Loucy (cell line): Measurements from ENCODE around the gene CAMTA1.

Source experiments
- H2AFZ ChIP-seq: fragments of 200-600 bp; sonication (generic); 2 replicates; pipeline ENCODE4 v1.6.0; 2016; ENCODE audit warnings: antibody characterized with exemption, mild to moderate bottlenecking, low read length, moderate library complexity
- H3F3A ChIP-seq: fragments of 200-600 bp; 2 replicates; pipeline ENCODE4 v1.6.0; 2016; ENCODE audit warnings: antibody characterized with exemption, low read depth, mild to moderate bottlenecking
- H3K27me3 ChIP-seq: fragments of 200-600 bp; sonication (generic); 2 replicates; pipeline ENCODE4 v1.6.1; 2014; ENCODE audit warnings: low read length, mild to moderate bottlenecking; ENCODE audit not compliant: insufficient read depth, poor library complexity, severe bottlenecking
- H3K36me3 ChIP-seq: fragments of 200-600 bp; sonication (generic); 2 replicates; pipeline ENCODE4 v1.6.1; 2016; ENCODE audit warnings: low read length; ENCODE audit not compliant: insufficient read depth
- H3K4me1 ChIP-seq: fragments of 200-600 bp; sonication (generic); 2 replicates; pipeline ENCODE4 v1.5.1; 2014; ENCODE audit warnings: low read length, mild to moderate bottlenecking; ENCODE audit not compliant: insufficient read depth, poor library complexity, severe bottlenecking
- H3K4me2 ChIP-seq: fragments of 200-600 bp; sonication (generic); 2 replicates; pipeline ENCODE4 v1.6.0; 2014; ENCODE audit warnings: antibody characterized with exemption, low read length, low read depth, mild to moderate bottlenecking; ENCODE audit not compliant: poor library complexity, severe bottlenecking
- H3K4me3 ChIP-seq: fragments of 200-600 bp; sonication (generic); 2 replicates; pipeline ENCODE4 v1.5.1; 2014; ENCODE audit warnings: low read length, mild to moderate bottlenecking, mixed read lengths; ENCODE audit not compliant: poor library complexity, severe bottlenecking
- H3K79me2 ChIP-seq: fragments of 200-600 bp; sonication (generic); 2 replicates; pipeline ENCODE4 v1.6.1; 2014; ENCODE audit warnings: low read length; ENCODE audit not compliant: insufficient read depth
- H3K9ac ChIP-seq: fragments of 200-600 bp; sonication (generic); 2 replicates; pipeline ENCODE4 v1.6.0; 2014; ENCODE audit warnings: mild to moderate bottlenecking, low read depth, low read length, moderate library complexity; ENCODE audit not compliant: poor library complexity, severe bottlenecking
- H3K9me2 ChIP-seq: fragments of 200-600 bp; sonication (generic); replicated peaks from 2 replicates; pipeline ENCODE4 v1.6.1; 2016; ENCODE audit warnings: low read depth, low read length, mixed read lengths
- H3K9me3 ChIP-seq: fragments of 200-600 bp; sonication (generic); 2 replicates; pipeline ENCODE4 v1.6.1; 2014; ENCODE audit warnings: mild to moderate bottlenecking, antibody characterized with exemption, low read length, low read depth; ENCODE audit not compliant: insufficient read depth
- H4K20me1 ChIP-seq: fragments of 200-600 bp; sonication (generic); 2 replicates; pipeline ENCODE4 v1.6.0; 2014; ENCODE audit warnings: antibody characterized with exemption, low read length, mild to moderate bottlenecking; ENCODE audit not compliant: insufficient read depth, poor library complexity, severe bottlenecking
- EZH2phosphoT487 ChIP-seq: fragments of 200-600 bp; IDR thresholded peaks from 2 replicates; pipeline ENCODE4 v1.6.1; 2018; ENCODE audit warnings: antibody characterized with exemption, mild to moderate bottlenecking, moderate library complexity, borderline replicate concordance
- TF ChIP-seq, protein P1 (sequence below): fragments of 200-600 bp; sonication (generic); conservative IDR thresholded peaks from 2 replicates; pipeline ENCODE4 v1.5.1; 2014; ENCODE audit warnings: mild to moderate bottlenecking, antibody characterized with exemption, low read length

Gene CAMTA1

DNA sequence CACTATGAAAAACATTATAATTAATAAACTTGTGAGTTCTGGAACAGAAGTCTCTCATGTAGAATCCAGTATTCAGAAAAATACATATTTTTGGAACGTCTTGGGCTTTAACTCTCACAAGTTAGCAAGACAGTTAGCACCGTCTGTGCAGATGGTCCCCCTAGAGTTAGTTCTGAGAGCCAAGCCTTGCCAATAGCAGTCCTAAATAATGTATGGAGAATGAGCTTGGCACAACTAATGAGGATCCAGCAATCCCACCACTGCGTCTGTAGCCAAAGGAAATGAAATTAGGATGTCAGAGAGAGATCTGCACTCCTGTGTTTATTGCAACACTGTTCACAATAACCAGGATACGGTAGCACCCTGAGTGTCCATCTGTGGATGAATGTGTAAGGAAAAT is 931.3 kb downstream of the CAMTA1 start:
- Histone ChIP-seq H2AFZ (no peak overlapping the region), H3K4me3 (no peak overlapping the region), H3K4me2 (no peak overlapping the region)

GRCh38 chr1:7717748-7718368 is 932.6 kb downstream of the CAMTA1 start:
- H3K79me2 ChIP-seq, result no peaks in the 10 kb centered on the region
- no peaks in the 10 kb centered on the region for H3K9me3 ChIP-seq
- TF ChIP-seq, protein P1, sequence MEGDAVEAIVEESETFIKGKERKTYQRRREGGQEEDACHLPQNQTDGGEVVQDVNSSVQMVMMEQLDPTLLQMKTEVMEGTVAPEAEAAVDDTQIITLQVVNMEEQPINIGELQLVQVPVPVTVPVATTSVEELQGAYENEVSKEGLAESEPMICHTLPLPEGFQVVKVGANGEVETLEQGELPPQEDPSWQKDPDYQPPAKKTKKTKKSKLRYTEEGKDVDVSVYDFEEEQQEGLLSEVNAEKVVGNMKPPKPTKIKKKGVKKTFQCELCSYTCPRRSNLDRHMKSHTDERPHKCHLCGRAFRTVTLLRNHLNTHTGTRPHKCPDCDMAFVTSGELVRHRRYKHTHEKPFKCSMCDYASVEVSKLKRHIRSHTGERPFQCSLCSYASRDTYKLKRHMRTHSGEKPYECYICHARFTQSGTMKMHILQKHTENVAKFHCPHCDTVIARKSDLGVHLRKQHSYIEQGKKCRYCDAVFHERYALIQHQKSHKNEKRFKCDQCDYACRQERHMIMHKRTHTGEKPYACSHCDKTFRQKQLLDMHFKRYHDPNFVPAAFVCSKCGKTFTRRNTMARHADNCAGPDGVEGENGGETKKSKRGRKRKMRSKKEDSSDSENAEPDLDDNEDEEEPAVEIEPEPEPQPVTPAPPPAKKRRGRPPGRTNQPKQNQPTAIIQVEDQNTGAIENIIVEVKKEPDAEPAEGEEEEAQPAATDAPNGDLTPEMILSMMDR, result no peak
- TF ChIP-seq EZH2phosphoT487, result no peak
- no peak overlapping the region for H3K4me2 ChIP-seq
- no peaks in the 10 kb centered on the region for H4K20me1 ChIP-seq
- H3F3A ChIP-seq, result no peaks in the 10 kb centered on the region
- H3K9me2 ChIP-seq, result no peaks in the 10 kb centered on the region
- H3K9ac ChIP-seq, result no peak overlapping the region
- no peaks in the 10 kb centered on the region for H3K36me3 ChIP-seq
- no peaks in the 10 kb centered on the region for H3K4me1 ChIP-seq
- H2AFZ ChIP-seq, result no peak overlapping the region
- H3K4me3 ChIP-seq, result no peak overlapping the region
- no peaks in the 10 kb centered on the region for H3K27me3 ChIP-seq

More for the DNA sequence above, 931.3 kb downstream of the CAMTA1 start:
- Histone ChIP-seq H3K9ac (no peak overlapping the region), H3K27me3 (no peaks in the 10 kb centered on the region), H3K4me1 (no peaks in the 10 kb centered on the region), H3K9me3 (no peaks in the 10 kb centered on the region), H3K79me2 (no peaks in the 10 kb centered on the region), H3K9me2 (no peaks in the 10 kb centered on the region), H3K36me3 (no peaks in the 10 kb centered on the region), H4K20me1 (no peaks in the 10 kb centered on the region), H3F3A (no peaks in the 10 kb centered on the region)
- TF ChIP-seq, protein P1, result no peak
- TF ChIP-seq EZH2phosphoT487, result no peak

DNA sequence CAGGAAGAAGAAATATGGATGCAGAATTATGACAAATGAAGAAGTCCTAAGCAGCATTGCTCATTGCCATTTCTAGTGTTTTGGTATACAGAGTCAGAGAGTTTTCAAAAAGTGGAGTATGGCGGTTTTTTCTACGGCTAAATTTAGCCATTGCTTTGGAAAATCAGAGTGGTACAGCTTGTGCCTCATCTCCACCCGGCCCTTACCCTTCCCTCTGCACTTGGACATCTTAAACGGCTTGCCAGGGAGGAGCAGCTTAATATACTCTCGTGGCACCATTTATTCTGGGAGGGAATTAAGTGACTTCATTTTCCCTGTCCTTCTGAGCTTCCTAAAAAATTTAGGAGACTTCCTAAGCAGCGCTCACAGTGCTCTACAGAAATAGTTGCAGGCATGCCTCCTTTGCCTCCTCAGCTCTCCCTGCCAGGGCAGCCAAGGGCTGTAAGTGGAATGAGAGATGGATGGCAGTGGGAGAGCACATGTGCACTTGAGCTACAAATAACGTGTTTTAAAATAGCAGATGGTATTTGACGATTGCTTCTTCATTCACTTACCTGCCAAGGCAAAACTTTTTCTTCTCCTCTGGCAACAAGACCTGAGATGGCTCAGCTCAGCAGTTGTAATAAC is 934.3 kb downstream of the CAMTA1 start:
- H3K9ac ChIP-seq, result no peak overlapping the region
- H4K20me1 ChIP-seq, result no peaks in the 10 kb centered on the region
- no peaks in the 10 kb centered on the region for H3K36me3 ChIP-seq
- no peaks in the 10 kb centered on the region for H3K4me1 ChIP-seq
- H3K4me2 ChIP-seq, result no peak overlapping the region
- H3K9me3 ChIP-seq, result no peaks in the 10 kb centered on the region
- no peak overlapping the region for H3K4me3 ChIP-seq
- no peaks in the 10 kb centered on the region for H3K27me3 ChIP-seq
- TF ChIP-seq EZH2phosphoT487, result no peak
- TF ChIP-seq, protein P1, result no peak
- no peak overlapping the region for H2AFZ ChIP-seq
- H3F3A ChIP-seq, result no peaks in the 10 kb centered on the region
- no peaks in the 10 kb centered on the region for H3K79me2 ChIP-seq
- H3K9me2 ChIP-seq, result no peaks in the 10 kb centered on the region
